ENCODE results near the gene P2RY13. TPM values are rescaled to one million over a fixed set of nuclear protein-coding genes. Genes with fewer than 3 reads are reported as not detected.

The P2RY13 gene
- total RNA-seq, 2 experiments from 2014 or later: not detected

DNA sequence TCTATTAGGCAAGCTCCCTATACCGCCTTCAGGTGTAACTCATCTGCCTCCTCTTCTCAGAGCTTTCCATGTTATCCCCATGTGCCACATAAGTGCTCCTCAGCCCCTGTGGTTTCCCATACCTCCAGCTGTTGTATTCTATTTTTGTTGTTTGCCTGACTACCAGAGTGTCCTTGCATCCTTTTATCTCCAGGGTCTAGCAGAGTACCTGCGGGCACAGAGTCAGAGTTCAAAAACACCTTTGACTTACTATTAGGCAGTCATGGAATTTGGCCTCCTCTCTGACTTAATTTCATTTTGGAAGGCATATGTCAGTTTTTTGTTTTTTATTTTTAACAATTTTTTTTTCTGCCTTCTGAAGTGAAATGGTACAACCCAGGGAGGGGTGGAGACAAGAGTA is 19.8 kb downstream of the P2RY13 start:
- Histone ChIP-seq H3K4me2 (ENCODE audit: low read length) (no peak overlapping the region), H2AFZ (ENCODE audit: low read length) (no peak overlapping the region), H3K9me2 (ENCODE audit: insufficient read depth, low read length) (no peaks in the 10 kb centered on the region; the same call in 1 of the 2 replicates), H4K20me1 (ENCODE audit: insufficient read depth, low read length) (no peaks in the 10 kb centered on the region), H3K9me3 (ENCODE audit: low read length) (no peaks in the 10 kb centered on the region), H3K4me1 (ENCODE audit: insufficient read depth, low read length, poor library complexity, severe bottlenecking) (no peaks in the 10 kb centered on the region), H3K79me2 (ENCODE audit: insufficient read depth, low read depth, low read length) (no peaks in the 10 kb centered on the region), H3K27ac (ENCODE audit: low read depth, low read length, poor library complexity, severe bottlenecking) (no peak overlapping the region), H3K4me3 (ENCODE audit: low read depth, low read length, poor library complexity, severe bottlenecking) (no peak overlapping the region), H3K36me3 (ENCODE audit: insufficient read depth, low read length) (no peaks in the 10 kb centered on the region)
- ChIA-PET POLR2A (interaction anchor here (0.7 kb wide), 1 partner anchor 163 kb away, joined by 3 read pairs; no protein-coding TSS in a partner anchor), CTCF (ENCODE audit: unreplicated experiment) (no interaction called here)
- intact Hi-C loops (cut with micrococcal nuclease; ENCODE audit: unreplicated experiment): no loop called here
- no TSS peak for BruUV-seq (replicated peaks)
- TF ChIP-seq EZH2phosphoT487 (IDR thresholded peaks at IDR 0.05; ENCODE audit: borderline replicate concordance, low read depth, low read length): no peak
- TF ChIP-seq, protein P1, sequence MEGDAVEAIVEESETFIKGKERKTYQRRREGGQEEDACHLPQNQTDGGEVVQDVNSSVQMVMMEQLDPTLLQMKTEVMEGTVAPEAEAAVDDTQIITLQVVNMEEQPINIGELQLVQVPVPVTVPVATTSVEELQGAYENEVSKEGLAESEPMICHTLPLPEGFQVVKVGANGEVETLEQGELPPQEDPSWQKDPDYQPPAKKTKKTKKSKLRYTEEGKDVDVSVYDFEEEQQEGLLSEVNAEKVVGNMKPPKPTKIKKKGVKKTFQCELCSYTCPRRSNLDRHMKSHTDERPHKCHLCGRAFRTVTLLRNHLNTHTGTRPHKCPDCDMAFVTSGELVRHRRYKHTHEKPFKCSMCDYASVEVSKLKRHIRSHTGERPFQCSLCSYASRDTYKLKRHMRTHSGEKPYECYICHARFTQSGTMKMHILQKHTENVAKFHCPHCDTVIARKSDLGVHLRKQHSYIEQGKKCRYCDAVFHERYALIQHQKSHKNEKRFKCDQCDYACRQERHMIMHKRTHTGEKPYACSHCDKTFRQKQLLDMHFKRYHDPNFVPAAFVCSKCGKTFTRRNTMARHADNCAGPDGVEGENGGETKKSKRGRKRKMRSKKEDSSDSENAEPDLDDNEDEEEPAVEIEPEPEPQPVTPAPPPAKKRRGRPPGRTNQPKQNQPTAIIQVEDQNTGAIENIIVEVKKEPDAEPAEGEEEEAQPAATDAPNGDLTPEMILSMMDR (conservative IDR thresholded peaks at IDR 0.05; ENCODE audit: low read length): no peak
- DNase-seq (ENCODE audit: low spot score): no peak

DNA sequence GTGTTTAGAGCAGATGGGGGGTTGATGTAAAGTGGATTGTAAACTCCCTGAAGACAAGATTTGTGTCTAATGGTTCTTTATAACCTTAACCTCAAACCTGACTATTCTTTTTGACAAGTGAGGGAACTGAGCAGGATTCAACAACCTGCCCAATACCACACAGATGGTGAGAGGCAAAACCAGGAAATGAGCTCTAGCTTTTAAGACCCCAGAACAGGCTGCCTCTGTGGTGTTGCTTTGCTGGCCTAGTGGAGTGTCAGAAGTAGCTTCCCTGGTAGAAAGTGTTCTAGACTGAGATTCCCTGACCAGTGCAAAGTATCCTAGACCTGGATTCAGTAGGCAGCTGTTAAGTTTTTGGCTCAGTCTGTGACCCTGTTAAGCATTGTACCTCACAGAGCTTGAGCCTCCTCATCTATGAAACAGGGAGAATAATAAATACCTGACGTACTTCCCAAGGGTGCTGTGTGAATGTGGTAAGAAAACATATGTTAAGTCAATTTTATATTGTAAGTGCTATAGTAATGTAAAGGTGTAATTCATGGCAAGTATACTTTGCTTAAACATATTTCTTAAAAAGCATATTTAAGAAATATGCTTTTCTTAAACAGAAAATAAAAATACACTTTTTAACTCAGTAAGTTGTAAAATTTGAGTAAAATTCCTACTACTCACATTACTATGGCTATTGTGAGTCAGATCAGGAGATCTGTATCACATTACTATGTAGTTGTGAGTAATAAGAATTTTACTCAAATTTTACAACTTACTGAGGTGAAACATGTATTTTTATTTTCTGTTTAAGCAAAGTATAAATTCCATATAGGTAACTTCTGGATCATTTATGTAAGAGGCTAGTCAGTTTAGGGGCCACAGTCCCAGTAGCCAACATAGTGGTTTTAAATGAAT is 21.5 kb downstream of the P2RY13 start:
- POLR2A ChIA-PET: interaction anchor here (0.6 to 2.1 kb wide), 3 partner anchors 15 to 27 kb away, joined by 3 to 5 read pairs (median 4); no protein-coding TSS in a partner anchor
- Histone ChIP-seq H3K9me3 (ENCODE audit: low read length) (no peaks in the 10 kb centered on the region), H3K36me3 (ENCODE audit: insufficient read depth, low read length) (no peaks in the 10 kb centered on the region), H3K4me3 (ENCODE audit: low read depth, low read length, poor library complexity, severe bottlenecking) (no peak overlapping the region), H4K20me1 (ENCODE audit: insufficient read depth, low read length) (no peaks in the 10 kb centered on the region), H3K79me2 (ENCODE audit: insufficient read depth, low read depth, low read length) (no peaks in the 10 kb centered on the region), H3K27ac (ENCODE audit: low read depth, low read length, poor library complexity, severe bottlenecking) (no peak overlapping the region), H3K9me2 (ENCODE audit: insufficient read depth, low read length) (no peaks in the 10 kb centered on the region; the same call in 1 of the 2 replicates), H3K4me2 (ENCODE audit: low read length) (no peak overlapping the region), H3K4me1 (ENCODE audit: insufficient read depth, low read length, poor library complexity, severe bottlenecking) (no peaks in the 10 kb centered on the region), H2AFZ (ENCODE audit: low read length) (no peak overlapping the region)
- no peak for TF ChIP-seq EZH2phosphoT487 (IDR thresholded peaks at IDR 0.05; ENCODE audit: borderline replicate concordance, low read depth, low read length)
- TF ChIP-seq, protein P1 (conservative IDR thresholded peaks at IDR 0.05; ENCODE audit: low read length): no peak
- intact Hi-C loops (cut with micrococcal nuclease; ENCODE audit: unreplicated experiment): no loop called here
- no peak for DNase-seq (ENCODE audit: low spot score)
- no TSS peak for BruUV-seq (replicated peaks)
- CTCF ChIA-PET (ENCODE audit: unreplicated experiment): no interaction called here

DNA sequence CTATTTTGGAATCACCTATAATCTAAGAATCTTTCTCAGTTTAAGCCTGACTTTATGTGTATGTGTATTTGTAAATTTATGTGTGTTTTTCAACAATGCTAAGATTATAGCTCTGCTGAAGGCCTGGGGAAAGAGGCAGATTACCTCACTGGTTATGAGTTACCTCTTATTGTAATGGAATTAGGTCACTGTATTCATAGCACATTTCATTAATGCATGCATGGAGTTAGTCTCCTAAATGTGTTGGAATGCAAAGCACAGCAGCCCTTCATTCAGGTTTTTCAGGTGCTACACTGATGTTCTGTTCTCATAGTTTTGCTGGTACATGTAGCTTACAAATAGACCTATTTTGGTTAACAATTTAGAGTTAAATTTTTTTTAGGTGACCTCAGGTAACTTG is 22.2 kb downstream of the P2RY13 start:
- Histone ChIP-seq H3K9me2 (ENCODE audit: insufficient read depth, low read length) (no peaks in the 10 kb centered on the region), H3K36me3 (ENCODE audit: insufficient read depth, low read length) (no peaks in the 10 kb centered on the region), H3K27ac (ENCODE audit: low read depth, low read length, poor library complexity, severe bottlenecking) (no peak overlapping the region), H3K4me2 (ENCODE audit: low read length) (no peak overlapping the region), H2AFZ (ENCODE audit: low read length) (no peak overlapping the region), H4K20me1 (ENCODE audit: insufficient read depth, low read length) (no peaks in the 10 kb centered on the region), H3K4me3 (ENCODE audit: low read depth, low read length, poor library complexity, severe bottlenecking) (no peak overlapping the region), H3K9me3 (ENCODE audit: low read length) (no peaks in the 10 kb centered on the region), H3K79me2 (ENCODE audit: insufficient read depth, low read depth, low read length) (no peaks in the 10 kb centered on the region), H3K4me1 (ENCODE audit: insufficient read depth, low read length, poor library complexity, severe bottlenecking) (no peaks in the 10 kb centered on the region)
- intact Hi-C loops (cut with micrococcal nuclease; ENCODE audit: unreplicated experiment): no loop called here
- ChIA-PET CTCF (ENCODE audit: unreplicated experiment) (no interaction called here), POLR2A (interaction anchor here (0.6 to 2.1 kb wide), 2 partner anchors 15 to 27 kb away, joined by 3 to 5 read pairs; no protein-coding TSS in a partner anchor)
- no TSS peak for BruUV-seq (replicated peaks)
- TF ChIP-seq EZH2phosphoT487 (IDR thresholded peaks at IDR 0.05; ENCODE audit: borderline replicate concordance, low read depth, low read length): no peak
- TF ChIP-seq, protein P1 (conservative IDR thresholded peaks at IDR 0.05; ENCODE audit: low read length): no peak
- no peak for DNase-seq (ENCODE audit: low spot score)
